Measurements from ENCODE around the gene ACAA1. TPM values are rescaled to one million over a fixed set of nuclear protein-coding genes. Genes with fewer than 3 reads are reported as not detected.

The ACAA1 gene
- total and polyA plus RNA-seq, 4 donors, result 220 to 410 (median 340) TPM

GRCh38 chr3:38110314-38111050, 26.4 kb downstream of the ACAA1 start:
- no peaks in the 10 kb centered on the region for H3K27me3 ChIP-seq (ENCODE audit: control insufficient read depth in 4 of 4, insufficient read depth in 4 of 4, low read length in 3 of 4)
- TF ChIP-seq YY1 (IDR thresholded peaks at IDR 0.05) (no peak), JUND (IDR thresholded peaks at IDR 0.05) (no peak)
- no peak overlapping the region for H3K9ac ChIP-seq (ENCODE audit: low read depth in 1 of 2, low read length in 2 of 2)
- no peak overlapping the region for H3K27ac ChIP-seq (ENCODE audit: low read depth in 1 of 2, low read length in 2 of 2)
- no peaks in the 10 kb centered on the region for H3K4me1 ChIP-seq (ENCODE audit: control insufficient read depth in 4 of 4, insufficient read depth in 4 of 4, low read length in 3 of 4)
- DNase-seq (ENCODE audit: low spot score), result peak; percentile 29
- no peak overlapping the region for H3K4me3 ChIP-seq (ENCODE audit: low read depth in 1 of 3, low read length in 3 of 3)
- WGBS, result 93% methylated on average over 6 of the region's 6 CpGs
- no peaks in the 10 kb centered on the region for H3K36me3 ChIP-seq (ENCODE audit: control insufficient read depth in 4 of 4, insufficient read depth in 3 of 4, low read depth in 1 of 4, low read length in 3 of 4)
- peaks cover 0 to 5% (median under 1%) of the 10 kb centered on the region in 4 donors for H3K9me3 ChIP-seq (ENCODE audit: control insufficient read depth in 4 of 4, low read length in 3 of 4)

- no peak for DNase-seq (ENCODE audit: low spot score)
- WGBS, result 95% methylated on average over 17 of the region's 17 CpGs
- no peak overlapping the region for H3K27ac ChIP-seq (ENCODE audit: low read depth in 1 of 2, low read length in 2 of 2)
- no peak overlapping the region for H3K4me3 ChIP-seq (ENCODE audit: low read depth in 1 of 3, low read length in 3 of 3)
- TF ChIP-seq ATF3 (IDR thresholded peaks at IDR 0.05) (no peak), JUND (IDR thresholded peaks at IDR 0.05) (no peak), MAX (IDR thresholded peaks at IDR 0.05) (no peak), YY1 (IDR thresholded peaks at IDR 0.05) (no peak), REST (IDR thresholded peaks at IDR 0.05) (no peak), GABPA (IDR thresholded peaks at IDR 0.05 in 1 of 2, conservative IDR thresholded peaks at IDR 0.05 in 1 of 2) (no peak), HNF4G (IDR thresholded peaks at IDR 0.05) (no peak), FOXA2 (IDR thresholded peaks at IDR 0.05) (no peak), ZBTB33 (IDR thresholded peaks at IDR 0.05) (no peak), HNF4A (conservative IDR thresholded peaks at IDR 0.05) (no peak), RAD21 (IDR thresholded peaks at IDR 0.05) (no peak), SP1 (IDR thresholded peaks at IDR 0.05) (no peak), RXRA (IDR thresholded peaks at IDR 0.05) (no peak), CTCF (IDR thresholded peaks at IDR 0.05; ENCODE audit: low read depth, low read length, missing input control) (no peak)
- H3K27me3 ChIP-seq (ENCODE audit: control insufficient read depth in 4 of 4, insufficient read depth in 4 of 4, low read length in 3 of 4), result no peaks in the 10 kb centered on the region
- peaks cover 0 to 6% (median 1%) of the 10 kb centered on the region in 4 donors for H3K9me3 ChIP-seq (ENCODE audit: control insufficient read depth in 4 of 4, low read length in 3 of 4)
- no peak overlapping the region for H3K9ac ChIP-seq (ENCODE audit: low read depth in 1 of 2, low read length in 2 of 2)
- H3K4me1 ChIP-seq (ENCODE audit: control insufficient read depth in 4 of 4, insufficient read depth in 4 of 4, low read length in 3 of 4), result no peaks in the 10 kb centered on the region
- no peaks in the 10 kb centered on the region for H3K36me3 ChIP-seq (ENCODE audit: control insufficient read depth in 4 of 4, insufficient read depth in 3 of 4, low read depth in 1 of 4, low read length in 3 of 4)
These were observed 27.2 kb downstream of the ACAA1 start for GRCh38 chr3:38109580-38110313.

Data from liver (tissue), 9 donors.